ENCODE data around the gene SMG6.

DNA sequence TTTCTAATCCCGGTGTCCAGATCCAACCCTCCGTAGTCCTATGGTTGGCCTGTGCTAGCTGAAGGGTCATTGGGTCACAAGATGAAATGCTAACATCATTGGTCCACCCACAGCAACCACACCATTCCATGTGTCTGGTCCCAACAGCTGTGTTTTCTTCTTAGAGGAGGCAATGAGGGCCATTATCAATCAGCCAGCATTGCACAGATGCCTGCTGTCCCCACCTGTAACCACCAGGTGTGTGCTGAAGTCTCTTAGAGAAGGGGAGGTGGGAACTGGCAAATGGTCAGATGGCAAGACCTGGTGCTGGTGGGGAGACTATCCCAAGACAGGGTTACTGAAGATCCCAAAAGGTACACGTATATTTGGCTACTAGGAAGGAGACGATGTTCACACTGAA, 211.3 kb downstream of the SMG6 start:
- TF ChIP-seq, protein P1, sequence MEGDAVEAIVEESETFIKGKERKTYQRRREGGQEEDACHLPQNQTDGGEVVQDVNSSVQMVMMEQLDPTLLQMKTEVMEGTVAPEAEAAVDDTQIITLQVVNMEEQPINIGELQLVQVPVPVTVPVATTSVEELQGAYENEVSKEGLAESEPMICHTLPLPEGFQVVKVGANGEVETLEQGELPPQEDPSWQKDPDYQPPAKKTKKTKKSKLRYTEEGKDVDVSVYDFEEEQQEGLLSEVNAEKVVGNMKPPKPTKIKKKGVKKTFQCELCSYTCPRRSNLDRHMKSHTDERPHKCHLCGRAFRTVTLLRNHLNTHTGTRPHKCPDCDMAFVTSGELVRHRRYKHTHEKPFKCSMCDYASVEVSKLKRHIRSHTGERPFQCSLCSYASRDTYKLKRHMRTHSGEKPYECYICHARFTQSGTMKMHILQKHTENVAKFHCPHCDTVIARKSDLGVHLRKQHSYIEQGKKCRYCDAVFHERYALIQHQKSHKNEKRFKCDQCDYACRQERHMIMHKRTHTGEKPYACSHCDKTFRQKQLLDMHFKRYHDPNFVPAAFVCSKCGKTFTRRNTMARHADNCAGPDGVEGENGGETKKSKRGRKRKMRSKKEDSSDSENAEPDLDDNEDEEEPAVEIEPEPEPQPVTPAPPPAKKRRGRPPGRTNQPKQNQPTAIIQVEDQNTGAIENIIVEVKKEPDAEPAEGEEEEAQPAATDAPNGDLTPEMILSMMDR (IDR thresholded peaks at IDR 0.05): no peak
- no peak for TF ChIP-seq ZFX (IDR thresholded peaks at IDR 0.05; ENCODE audit: borderline replicate concordance)

All from 22Rv1 (cell line).